Measurements from ENCODE around the gene P2RY14. TPM values are rescaled to one million over a fixed set of nuclear protein-coding genes. Genes with fewer than 3 reads are reported as not detected.

P2RY14 gene
- total and polyA plus RNA-seq, 2 donors from 2014 or later = 0.54 to 2.4 TPM

- no peaks in the 10 kb centered on the region for H3K27me3 ChIP-seq (ENCODE audit: control insufficient read depth, insufficient read depth, low read length)
- DNase-seq (no peak), FAIRE-seq (no peak)
- H3K4me3 ChIP-seq (ENCODE audit: low read length in 3 of 3) = no peak overlapping the region
- H3K4me1 ChIP-seq (ENCODE audit: control insufficient read depth in 2 of 3, insufficient read depth in 2 of 3, low read depth in 1 of 3, low read length in 3 of 3) = no peaks in the 10 kb centered on the region
- H3K9ac ChIP-seq (ENCODE audit: low read length in 3 of 3) = no peak overlapping the region
- no peaks in the 10 kb centered on the region for H3K9me3 ChIP-seq (ENCODE audit: control insufficient read depth in 2 of 3, insufficient read depth in 1 of 3, low read length in 3 of 3)
- no peaks in the 10 kb centered on the region for H3K36me3 ChIP-seq (ENCODE audit: control insufficient read depth in 2 of 3, insufficient read depth in 3 of 3, low read length in 3 of 3)
- TF ChIP-seq, protein P1, sequence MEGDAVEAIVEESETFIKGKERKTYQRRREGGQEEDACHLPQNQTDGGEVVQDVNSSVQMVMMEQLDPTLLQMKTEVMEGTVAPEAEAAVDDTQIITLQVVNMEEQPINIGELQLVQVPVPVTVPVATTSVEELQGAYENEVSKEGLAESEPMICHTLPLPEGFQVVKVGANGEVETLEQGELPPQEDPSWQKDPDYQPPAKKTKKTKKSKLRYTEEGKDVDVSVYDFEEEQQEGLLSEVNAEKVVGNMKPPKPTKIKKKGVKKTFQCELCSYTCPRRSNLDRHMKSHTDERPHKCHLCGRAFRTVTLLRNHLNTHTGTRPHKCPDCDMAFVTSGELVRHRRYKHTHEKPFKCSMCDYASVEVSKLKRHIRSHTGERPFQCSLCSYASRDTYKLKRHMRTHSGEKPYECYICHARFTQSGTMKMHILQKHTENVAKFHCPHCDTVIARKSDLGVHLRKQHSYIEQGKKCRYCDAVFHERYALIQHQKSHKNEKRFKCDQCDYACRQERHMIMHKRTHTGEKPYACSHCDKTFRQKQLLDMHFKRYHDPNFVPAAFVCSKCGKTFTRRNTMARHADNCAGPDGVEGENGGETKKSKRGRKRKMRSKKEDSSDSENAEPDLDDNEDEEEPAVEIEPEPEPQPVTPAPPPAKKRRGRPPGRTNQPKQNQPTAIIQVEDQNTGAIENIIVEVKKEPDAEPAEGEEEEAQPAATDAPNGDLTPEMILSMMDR (IDR thresholded peaks at IDR 0.05; ENCODE audit: borderline replicate concordance, extremely low read depth, insufficient read depth) = no peak
- no peak overlapping the region for H3K27ac ChIP-seq (ENCODE audit: low read depth in 2 of 2, low read length in 2 of 2)
- intact Hi-C loops (cut with DNase I) = no loop called here
These were observed 2.2 kb downstream of the P2RY14 start for GRCh38 chr3:151276038-151276686.

DNA sequence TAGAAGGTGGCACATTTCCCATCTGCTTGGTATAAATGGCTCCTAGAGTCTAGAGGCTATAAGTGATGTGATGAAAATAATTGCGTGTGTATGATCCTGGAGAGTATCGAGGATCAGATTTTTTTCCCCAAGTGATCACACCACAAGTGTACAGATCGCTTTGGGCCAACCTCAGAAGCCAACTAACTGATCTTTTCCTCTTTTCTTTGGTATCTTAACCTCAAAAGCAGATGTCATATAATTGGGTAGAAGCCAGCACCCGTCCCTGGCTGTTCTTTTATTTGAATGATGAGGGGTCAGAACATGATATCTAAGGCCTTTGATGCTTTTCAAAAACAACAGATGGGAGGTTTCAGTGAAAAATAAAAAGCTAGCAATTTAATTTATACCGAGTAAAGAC, 3.3 kb downstream of the P2RY14 start:
- Histone ChIP-seq H3K27me3 (ENCODE audit: control insufficient read depth, insufficient read depth, low read length) (no peaks in the 10 kb centered on the region), H3K27ac (ENCODE audit: low read depth in 2 of 2, low read length in 2 of 2) (no peak overlapping the region), H3K36me3 (ENCODE audit: control insufficient read depth in 2 of 3, insufficient read depth in 3 of 3, low read length in 3 of 3) (no peaks in the 10 kb centered on the region), H3K9me3 (ENCODE audit: control insufficient read depth in 2 of 3, insufficient read depth in 1 of 3, low read length in 3 of 3) (no peaks in the 10 kb centered on the region), H3K9ac (ENCODE audit: low read length in 3 of 3) (no peak overlapping the region), H3K4me1 (ENCODE audit: control insufficient read depth in 2 of 3, insufficient read depth in 2 of 3, low read depth in 1 of 3, low read length in 3 of 3) (no peaks in the 10 kb centered on the region), H3K4me3 (ENCODE audit: low read length in 3 of 3) (no peak overlapping the region)
- no peak for DNase-seq
- no peak for FAIRE-seq
- TF ChIP-seq, protein P1 (IDR thresholded peaks at IDR 0.05; ENCODE audit: borderline replicate concordance, extremely low read depth, insufficient read depth) = no peak
- intact Hi-C loops (cut with DNase I) = no loop called here

- intact Hi-C loops (cut with DNase I) = no loop called here
- no peak overlapping the region for H3K9ac ChIP-seq (ENCODE audit: low read length in 3 of 3)
- H3K27me3 ChIP-seq (ENCODE audit: control insufficient read depth, insufficient read depth, low read length) = no peaks in the 10 kb centered on the region
- TF ChIP-seq, protein P1 (IDR thresholded peaks at IDR 0.05; ENCODE audit: borderline replicate concordance, extremely low read depth, insufficient read depth) = no peak
- H3K36me3 ChIP-seq (ENCODE audit: control insufficient read depth in 2 of 3, insufficient read depth in 3 of 3, low read length in 3 of 3) = no peaks in the 10 kb centered on the region
- no peak for DNase-seq
- no peaks in the 10 kb centered on the region for H3K9me3 ChIP-seq (ENCODE audit: control insufficient read depth in 2 of 3, insufficient read depth in 1 of 3, low read length in 3 of 3)
- H3K4me3 ChIP-seq (ENCODE audit: low read length in 3 of 3) = no peak overlapping the region
- FAIRE-seq = no peak
- no peak overlapping the region for H3K27ac ChIP-seq (ENCODE audit: low read depth in 2 of 2, low read length in 2 of 2)
- no peaks in the 10 kb centered on the region for H3K4me1 ChIP-seq (ENCODE audit: control insufficient read depth in 2 of 3, insufficient read depth in 2 of 3, low read depth in 1 of 3, low read length in 3 of 3)
These were observed 8.7 kb downstream of the P2RY14 start for GRCh38 chr3:151269631-151270030.
